PC-3 (cell line): ENCODE results near the gene PSMD13. TPM values are rescaled to one million over a fixed set of nuclear protein-coding genes. Genes with fewer than 3 reads are reported as not detected.
A peak's percentile ranks its signal among the peaks of the same experiment; 100 is the strongest.

Experiments
- ATAC-seq: fragments of 200-7000 bp; cut with Tn5 transposase; 2 replicates; pipeline ENCODE4 v1.9.1; 2020; ENCODE audit warnings: mild to moderate bottlenecking, moderate library complexity
- BruUV-seq: library from RNA; stranded (reverse); fragments of 400-500 nt; replicated peaks from 2 replicates; lab custom pipeline; 2021; lab: Mats Ljungman, UMichigan
- CTCF ChIA-PET: fragments of 300-600 bp; sonication (Branson Sonifier 250); formaldehyde crosslinking; loops from one replicate; lab custom pipeline; 2022; ENCODE audit warnings: antibody characterized with exemption; lab: Charles Lee
- POLR2A ChIA-PET: fragments of 300-600 bp; sonication (Branson Sonifier 250); formaldehyde crosslinking; loops from one replicate; lab custom pipeline; 2022; ENCODE audit warnings: antibody characterized with exemption; ENCODE audit not compliant: unreplicated experiment; lab: Charles Lee
- DNase-seq: peaks from one replicate; pipeline ENCODE4 v3.0.0-alpha.2; 2015
- H2AFZ ChIP-seq: fragments of 300-600 bp; sonication (generic); 2 replicates; pipeline ENCODE4 v1.6.0; 2016; ENCODE audit warnings: antibody characterized with exemption, low read length
- H3F3A ChIP-seq: fragments of 300-600 bp; sonication (generic); one replicate; pipeline ENCODE4 v1.6.0; 2017; ENCODE audit warnings: antibody characterized with exemption, low read length, control low read depth, mild to moderate bottlenecking; ENCODE audit not compliant: unreplicated experiment
- H3K27ac ChIP-seq: fragments of 300-600 bp; sonication (generic); 2 replicates; pipeline ENCODE4 v1.5.1; 2016; ENCODE audit warnings: mild to moderate bottlenecking, low read length
- H3K27me3 ChIP-seq: fragments of 300-600 bp; sonication (generic); 2 replicates; pipeline ENCODE4 v1.6.1; 2016; ENCODE audit warnings: low read length, mixed read lengths
- H3K36me3 ChIP-seq: fragments of 300-600 bp; sonication (generic); 2 replicates; pipeline ENCODE4 v1.6.1; 2016; ENCODE audit warnings: low read depth, mixed run types, low read length, mixed read lengths
- H3K4me1 ChIP-seq: fragments of 300-600 bp; sonication (generic); 2 replicates; pipeline ENCODE4 v1.5.1; 2016; ENCODE audit warnings: low read length; ENCODE audit not compliant: insufficient read depth
- H3K4me2 ChIP-seq: fragments of 300-600 bp; sonication (generic); 2 replicates; pipeline ENCODE4 v1.6.0; 2016; ENCODE audit warnings: low read length
- H3K4me3 ChIP-seq: fragments of 300-600 bp; sonication (generic); 2 replicates; pipeline ENCODE4 v1.5.1; 2016; ENCODE audit warnings: mild to moderate bottlenecking, low read length, mixed read lengths
- H3K79me2 ChIP-seq: fragments of 300-600 bp; sonication (generic); 2 replicates; pipeline ENCODE4 v1.6.1; 2017; ENCODE audit warnings: low read length, mixed read lengths
- H3K9ac ChIP-seq: fragments of 300-600 bp; sonication (generic); 2 replicates; pipeline ENCODE4 v1.6.0; 2016; ENCODE audit warnings: mild to moderate bottlenecking, low read length
- H3K9me2 ChIP-seq: fragments of 300-600 bp; sonication (generic); replicated peaks from 2 replicates; pipeline ENCODE4 v1.6.1; 2016; ENCODE audit warnings: mixed run types, low read length, mixed read lengths
- H3K9me3 ChIP-seq: fragments of 300-600 bp; sonication (generic); 2 replicates; pipeline ENCODE4 v1.6.1; 2016; ENCODE audit warnings: low read length, mixed read lengths
- H4K20me1 ChIP-seq: fragments of 300-600 bp; sonication (generic); 2 replicates; pipeline ENCODE4 v1.6.1; 2016; ENCODE audit warnings: low read length, mixed read lengths
- EZH2 ChIP-seq: fragments of 300-600 bp; sonication (generic); IDR thresholded peaks from one replicate; pipeline ENCODE4 v1.6.1; 2017; ENCODE audit warnings: antibody characterized with exemption, mild to moderate bottlenecking, low read length; ENCODE audit not compliant: unreplicated experiment
- EZH2phosphoT487 ChIP-seq: fragments of 300-600 bp; sonication (generic); IDR thresholded peaks from 2 replicates; pipeline ENCODE4 v1.6.1; 2018; ENCODE audit warnings: mild to moderate bottlenecking, antibody characterized with exemption, low read length, borderline replicate concordance
- intact Hi-C: fragments of 100-400 bp; cut with micrococcal nuclease; formaldehyde crosslinking; loops from 2 replicates; pipeline ENCODE4 v1.9.0; 2023
- total RNA-seq: library from RNA; depleted of rRNA; stranded (reverse); fragments of >200 nt; gene quantifications from 2 replicates; pipeline ENCODE4 v1.2.3, GENCODE V29; 2014
- TF ChIP-seq, protein P1 (sequence below): fragments of 300-600 bp; sonication (generic); conservative IDR thresholded peaks from 2 replicates; pipeline ENCODE4 v1.5.1; 2017; ENCODE audit warnings: antibody characterized with exemption, low read depth, mild to moderate bottlenecking, low read length

Gene PSMD13
- total RNA-seq, 1 experiment from 2014 or later, result 255 TPM

DNA sequence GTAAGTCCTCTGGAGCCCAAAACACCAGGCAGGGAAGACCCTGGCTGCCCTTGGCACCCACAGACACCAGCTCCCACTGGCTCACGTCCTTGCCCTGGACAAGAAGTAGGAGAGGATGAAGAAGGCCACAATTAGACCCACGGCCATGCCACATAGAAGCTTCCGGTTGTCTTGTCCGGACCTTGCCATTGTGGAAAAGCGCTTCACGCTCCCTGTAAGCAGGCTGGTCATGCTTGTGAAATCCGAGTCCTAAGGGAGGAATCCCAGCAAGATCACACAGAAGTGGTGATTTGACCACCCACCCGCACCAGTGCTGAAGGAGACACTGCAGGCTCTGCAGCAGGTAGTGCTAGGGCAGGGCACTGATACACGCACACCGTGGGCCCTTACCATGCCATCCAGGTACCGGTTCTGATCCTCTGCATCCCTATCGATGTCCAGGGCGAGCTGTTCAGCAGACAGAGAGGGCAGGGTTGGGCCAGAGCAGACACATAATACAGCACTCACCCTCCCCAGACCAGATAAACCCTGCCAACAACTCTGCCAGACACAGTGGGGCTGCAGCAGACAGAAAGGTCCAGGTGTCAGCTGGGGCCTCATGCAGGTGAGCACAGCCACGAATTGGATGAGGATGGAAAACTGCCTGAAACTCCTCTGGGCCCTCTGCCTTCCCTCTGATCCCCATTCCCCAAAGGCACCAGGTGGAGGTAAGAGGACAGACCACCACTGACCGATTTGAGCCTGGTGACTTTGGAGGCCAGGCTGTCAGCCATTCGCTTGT, 31.4 kb upstream of the PSMD13 start:
- peak overlapping the region; percentile 91 for H3K4me3 ChIP-seq
- intact Hi-C loops, result no loop called here
- no peaks in the 10 kb centered on the region for H3F3A ChIP-seq
- H3K4me2 ChIP-seq, result peak overlapping the region; percentile 97; the same call in 1 of the 2 replicates
- no peak overlapping the region for H2AFZ ChIP-seq
- no peak overlapping the region for H3K9ac ChIP-seq
- H3K79me2 ChIP-seq, result peaks cover 50% of the 10 kb centered on the region
- CTCF ChIA-PET, result no interaction called here
- no peak overlapping the region for H3K27ac ChIP-seq
- ATAC-seq (no peak), DNase-seq (no peak)
- TF ChIP-seq EZH2 (no peak), EZH2phosphoT487 (no peak)
- TF ChIP-seq, protein P1, sequence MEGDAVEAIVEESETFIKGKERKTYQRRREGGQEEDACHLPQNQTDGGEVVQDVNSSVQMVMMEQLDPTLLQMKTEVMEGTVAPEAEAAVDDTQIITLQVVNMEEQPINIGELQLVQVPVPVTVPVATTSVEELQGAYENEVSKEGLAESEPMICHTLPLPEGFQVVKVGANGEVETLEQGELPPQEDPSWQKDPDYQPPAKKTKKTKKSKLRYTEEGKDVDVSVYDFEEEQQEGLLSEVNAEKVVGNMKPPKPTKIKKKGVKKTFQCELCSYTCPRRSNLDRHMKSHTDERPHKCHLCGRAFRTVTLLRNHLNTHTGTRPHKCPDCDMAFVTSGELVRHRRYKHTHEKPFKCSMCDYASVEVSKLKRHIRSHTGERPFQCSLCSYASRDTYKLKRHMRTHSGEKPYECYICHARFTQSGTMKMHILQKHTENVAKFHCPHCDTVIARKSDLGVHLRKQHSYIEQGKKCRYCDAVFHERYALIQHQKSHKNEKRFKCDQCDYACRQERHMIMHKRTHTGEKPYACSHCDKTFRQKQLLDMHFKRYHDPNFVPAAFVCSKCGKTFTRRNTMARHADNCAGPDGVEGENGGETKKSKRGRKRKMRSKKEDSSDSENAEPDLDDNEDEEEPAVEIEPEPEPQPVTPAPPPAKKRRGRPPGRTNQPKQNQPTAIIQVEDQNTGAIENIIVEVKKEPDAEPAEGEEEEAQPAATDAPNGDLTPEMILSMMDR, result no peak
- no peaks in the 10 kb centered on the region for H3K9me2 ChIP-seq
- no peaks in the 10 kb centered on the region for H4K20me1 ChIP-seq
- peaks cover 15% of the 10 kb centered on the region; the same call in 1 of the 2 replicates for H3K36me3 ChIP-seq
- peaks cover 19% of the 10 kb centered on the region for H3K4me1 ChIP-seq
- no peaks in the 10 kb centered on the region for H3K27me3 ChIP-seq
- no TSS peak for BruUV-seq
- POLR2A ChIA-PET, result no interaction called here
- no peaks in the 10 kb centered on the region for H3K9me3 ChIP-seq

DNA sequence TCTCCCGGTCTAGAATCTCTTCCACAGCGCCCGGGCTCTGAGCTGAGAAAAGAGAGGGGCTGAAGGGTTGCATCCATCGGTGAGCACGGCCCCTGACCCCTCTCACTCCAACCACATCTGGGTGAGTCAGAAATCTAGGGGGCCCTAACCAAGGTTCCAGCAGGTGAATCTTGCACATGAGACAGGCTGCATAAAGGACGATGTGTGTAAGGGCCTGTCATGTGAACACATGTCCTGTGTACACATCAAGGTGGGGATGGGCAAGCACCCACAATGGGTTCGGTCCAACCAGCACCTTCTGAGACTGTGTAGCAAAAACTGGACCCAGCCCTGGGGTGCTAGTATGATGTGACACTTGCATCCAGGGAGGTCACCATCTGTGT, 30.8 kb upstream of the PSMD13 start:
- Histone ChIP-seq H2AFZ (no peak overlapping the region), H3K27ac (no peak overlapping the region), H4K20me1 (no peaks in the 10 kb centered on the region), H3K9me3 (no peaks in the 10 kb centered on the region), H3K36me3 (peaks cover 21% of the 10 kb centered on the region; the same call in 1 of the 2 replicates), H3K9ac (peak overlapping the region; percentile 98), H3K27me3 (no peaks in the 10 kb centered on the region), H3F3A (no peaks in the 10 kb centered on the region), H3K79me2 (peaks cover 55% of the 10 kb centered on the region), H3K4me1 (peaks cover 23% of the 10 kb centered on the region), H3K4me2 (peak overlapping the region; percentile 97), H3K9me2 (no peaks in the 10 kb centered on the region), H3K4me3 (peak overlapping the region; percentile 91)
- no peak for DNase-seq
- POLR2A ChIA-PET, result interaction anchor here (0.6 kb wide), 1 partner anchor 29 kb away, joined by 3 read pairs; no protein-coding TSS in a partner anchor
- CTCF ChIA-PET, result no interaction called here
- BruUV-seq, result no TSS peak
- no peak for ATAC-seq
- no peak for TF ChIP-seq EZH2
- TF ChIP-seq, protein P1, result no peak
- no peak for TF ChIP-seq EZH2phosphoT487
- intact Hi-C loops, result no loop called here
